ENCODE measurements around the gene ANKS1A.

ANKS1A gene

DNA sequence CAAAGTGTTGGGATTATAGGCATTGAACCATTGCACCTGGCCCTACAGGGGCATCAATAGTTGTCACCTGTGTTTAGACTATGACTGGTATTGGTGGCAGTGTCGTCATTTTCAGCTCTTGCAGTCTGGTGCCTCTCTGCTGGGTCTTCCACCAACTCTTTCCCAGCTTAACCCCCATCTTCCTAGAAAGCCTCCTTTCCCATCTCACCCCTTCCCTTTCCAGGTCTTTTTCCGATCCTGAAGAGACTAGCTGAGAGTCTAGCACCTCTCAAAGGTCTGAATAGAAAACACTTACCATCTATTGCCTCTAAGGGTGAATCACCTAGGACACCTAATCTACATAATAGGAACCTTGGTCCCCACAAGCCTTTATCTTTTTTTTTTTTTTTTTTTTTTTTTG lies 181.1 kb downstream of the ANKS1A start:
- no peak for DNase-seq (ENCODE audit: low spot score)

DNA sequence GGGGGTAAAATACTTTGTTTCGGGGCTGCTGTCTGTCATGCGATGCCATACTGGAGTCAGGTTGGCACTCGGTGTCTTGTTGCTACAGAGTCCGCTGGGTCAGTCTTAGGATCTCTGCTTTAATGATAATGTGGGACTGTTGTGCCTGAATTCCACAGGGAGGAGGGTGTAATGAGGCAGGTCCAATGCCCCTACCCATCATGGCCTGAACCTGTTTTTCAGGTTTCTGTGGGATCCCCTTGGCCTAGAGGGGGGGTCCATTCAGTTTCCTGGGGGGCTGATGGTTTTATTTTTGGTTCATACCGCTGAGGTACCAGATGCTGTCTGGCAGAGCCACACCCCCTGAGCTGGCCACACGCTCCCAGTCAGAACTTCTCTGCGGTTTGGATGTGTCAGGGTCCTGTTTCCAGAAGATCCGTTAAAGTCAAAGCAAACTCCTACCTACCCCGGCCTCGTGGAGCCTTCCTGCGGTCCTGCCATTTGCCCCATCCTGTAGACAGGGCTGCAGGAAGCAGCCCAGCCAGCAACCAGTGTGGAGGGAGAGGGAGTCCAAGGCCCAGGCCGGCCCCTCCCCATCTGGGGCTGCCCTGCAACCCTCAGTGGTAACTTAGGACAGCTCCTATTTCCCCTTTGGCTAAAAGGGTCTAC lies 182.4 kb downstream of the ANKS1A start:
- no peak for DNase-seq (ENCODE audit: low spot score)

DNA sequence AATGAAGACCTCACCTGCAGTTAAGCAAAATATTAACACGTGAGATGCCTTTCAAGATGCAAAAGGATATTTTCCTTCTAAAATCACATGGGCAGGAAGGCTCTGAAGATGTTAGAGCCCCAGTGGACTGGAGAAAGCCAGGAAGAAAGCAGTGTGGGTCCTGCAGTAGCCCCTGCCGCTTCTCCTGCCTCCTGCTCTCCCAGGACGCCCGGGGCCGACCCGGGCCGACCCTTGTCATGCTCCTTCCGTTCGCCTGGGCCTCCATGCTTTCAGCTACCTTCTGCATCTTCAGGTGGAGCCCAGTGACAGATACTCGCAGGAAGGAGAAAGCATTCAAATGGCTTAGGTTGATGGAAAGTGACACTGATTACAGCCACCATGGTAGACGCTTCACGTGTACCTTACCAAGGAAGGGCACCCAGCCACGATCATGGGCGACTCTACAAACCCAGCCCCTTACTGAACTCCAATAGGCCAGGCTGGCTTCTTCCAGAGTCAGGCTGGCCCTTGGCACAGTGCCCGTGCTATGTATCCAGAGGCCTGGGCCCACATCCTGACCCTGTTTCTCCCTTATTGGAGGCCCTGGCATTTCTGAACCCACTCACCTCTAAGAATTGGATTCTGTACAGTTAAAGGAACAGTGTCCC lies 183.1 kb downstream of the ANKS1A start:
- DNase-seq (ENCODE audit: low spot score): no peak

DNA sequence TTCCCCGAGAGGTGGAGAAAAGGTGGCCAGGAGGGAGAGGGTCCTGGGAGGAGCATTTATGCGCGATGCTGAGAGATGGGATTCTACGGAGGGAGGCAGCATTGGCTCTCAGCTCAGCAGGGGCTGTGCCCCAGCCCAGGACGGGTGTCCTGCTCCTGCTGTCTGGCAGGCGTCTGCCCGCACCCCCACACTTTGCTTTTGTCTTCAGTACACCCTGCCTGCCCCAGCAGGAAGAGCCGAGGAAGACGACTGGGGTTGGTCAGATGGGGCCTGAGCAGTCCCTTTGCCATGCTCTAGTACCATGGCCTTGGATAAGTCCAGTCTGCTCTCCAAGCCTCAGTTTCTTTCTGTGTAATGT lies 183.6 kb downstream of the ANKS1A start:
- no peak for DNase-seq (ENCODE audit: low spot score)

DNA sequence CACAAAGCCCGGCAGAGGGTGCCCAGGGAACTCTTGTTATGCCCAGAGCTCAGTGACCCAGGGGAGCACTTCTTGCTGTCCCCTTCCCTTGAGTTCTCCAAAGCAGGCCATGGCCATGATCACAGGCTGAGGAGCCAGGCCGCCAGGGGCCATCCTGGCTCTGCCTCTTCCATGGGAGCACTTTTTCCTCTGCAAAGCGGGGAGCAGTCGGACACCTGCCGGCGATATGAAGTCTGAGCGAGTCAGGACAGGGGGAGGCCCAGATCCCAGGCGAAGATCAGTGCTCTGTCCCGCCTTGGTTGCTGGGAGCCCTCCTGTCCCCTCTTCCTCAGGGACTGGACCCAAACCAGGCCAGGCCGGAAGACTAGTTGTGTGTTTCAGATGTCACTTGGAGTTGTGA lies 184.2 kb downstream of the ANKS1A start:
- no peak for DNase-seq (ENCODE audit: low spot score)

DNA sequence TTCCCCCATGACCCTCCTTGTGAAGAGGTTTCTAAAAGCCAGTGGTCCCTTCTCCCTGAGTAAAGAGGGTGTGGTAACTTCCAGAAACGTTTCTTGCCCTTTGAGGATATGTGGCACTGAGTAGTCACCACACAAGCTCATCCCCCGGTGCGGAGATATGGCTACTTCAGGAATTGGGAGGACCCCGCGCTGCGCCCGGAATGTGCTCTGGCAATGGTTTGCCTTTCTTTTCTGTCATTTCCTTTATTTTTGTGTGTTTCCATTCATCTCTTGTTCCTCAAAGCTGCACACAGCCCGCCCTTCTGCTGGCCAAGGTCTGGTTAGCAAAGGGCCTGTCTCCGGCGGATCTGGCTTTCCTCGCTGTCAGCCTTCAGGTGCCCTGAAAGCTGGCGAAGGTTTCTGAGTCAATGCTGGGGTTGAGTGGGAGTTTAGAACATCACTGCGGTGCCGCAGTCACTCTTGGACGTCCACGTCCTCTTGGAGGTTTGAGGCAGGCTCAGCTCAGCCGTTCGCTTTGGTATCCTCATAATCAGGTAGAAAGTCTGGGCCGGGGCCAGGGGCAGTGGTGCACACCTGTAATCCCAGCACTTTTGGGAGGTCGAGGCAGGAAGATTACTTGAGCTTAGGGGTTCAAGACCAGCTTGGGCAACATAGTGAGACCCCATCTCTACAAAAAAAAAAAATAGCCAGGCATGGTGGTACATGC lies 184.9 kb downstream of the ANKS1A start:
- DNase-seq (ENCODE audit: low spot score): no peak

DNA sequence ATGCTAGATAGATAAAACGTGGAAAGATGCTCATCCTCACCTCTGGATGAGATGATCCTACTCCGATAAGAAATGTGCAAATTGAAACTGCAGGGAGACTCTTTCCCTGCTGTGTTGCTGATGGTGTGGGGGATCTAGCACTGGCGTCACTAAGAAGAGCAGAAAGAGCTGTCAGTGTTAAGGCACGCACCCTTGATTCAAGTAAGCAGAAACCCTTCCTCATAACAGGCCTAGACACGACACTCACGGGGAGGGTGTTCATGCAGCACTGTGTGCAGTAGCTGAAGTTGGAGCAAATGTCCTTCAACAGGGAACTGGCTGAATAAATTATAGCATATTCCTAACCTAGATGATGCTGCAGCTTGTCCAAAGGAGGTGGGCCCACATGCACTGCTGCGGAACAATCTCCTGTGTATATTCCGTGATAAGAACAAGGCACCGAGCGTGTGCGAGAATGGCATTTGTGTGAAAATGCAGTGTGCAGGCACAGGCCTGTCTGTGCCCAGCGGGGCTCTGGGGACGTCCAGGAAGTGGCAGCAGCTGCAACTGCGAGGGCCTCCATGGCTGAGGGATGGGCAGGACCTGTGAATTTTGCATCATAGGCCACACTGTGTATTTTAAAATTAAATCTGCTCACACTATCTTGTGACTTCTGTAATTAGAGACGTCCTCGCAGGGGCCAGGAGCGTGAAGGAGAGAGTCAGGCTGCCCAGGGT lies 188.1 kb downstream of the ANKS1A start:
- no peak for DNase-seq (ENCODE audit: low spot score)

DNA sequence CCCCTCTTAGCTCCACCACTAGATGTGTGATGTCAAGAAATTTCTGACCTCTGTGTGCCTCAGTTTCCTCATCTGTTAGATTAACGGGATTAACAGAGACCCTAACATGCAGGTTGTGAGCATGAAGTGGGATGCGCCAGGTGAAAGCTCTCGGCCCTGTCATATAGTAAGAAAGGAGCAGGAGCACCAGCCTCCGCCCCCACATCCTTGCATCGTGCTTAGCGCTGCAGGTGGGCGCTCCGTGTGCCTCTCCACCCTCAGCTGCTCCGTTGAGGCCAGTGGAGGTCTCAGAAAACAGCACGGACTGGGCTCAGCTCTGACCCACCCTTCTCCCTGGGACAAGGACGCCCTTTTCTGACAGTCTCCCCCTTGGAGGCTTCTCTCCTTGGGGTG lies 188.7 kb downstream of the ANKS1A start:
- DNase-seq (ENCODE audit: low spot score): no peak

DNA sequence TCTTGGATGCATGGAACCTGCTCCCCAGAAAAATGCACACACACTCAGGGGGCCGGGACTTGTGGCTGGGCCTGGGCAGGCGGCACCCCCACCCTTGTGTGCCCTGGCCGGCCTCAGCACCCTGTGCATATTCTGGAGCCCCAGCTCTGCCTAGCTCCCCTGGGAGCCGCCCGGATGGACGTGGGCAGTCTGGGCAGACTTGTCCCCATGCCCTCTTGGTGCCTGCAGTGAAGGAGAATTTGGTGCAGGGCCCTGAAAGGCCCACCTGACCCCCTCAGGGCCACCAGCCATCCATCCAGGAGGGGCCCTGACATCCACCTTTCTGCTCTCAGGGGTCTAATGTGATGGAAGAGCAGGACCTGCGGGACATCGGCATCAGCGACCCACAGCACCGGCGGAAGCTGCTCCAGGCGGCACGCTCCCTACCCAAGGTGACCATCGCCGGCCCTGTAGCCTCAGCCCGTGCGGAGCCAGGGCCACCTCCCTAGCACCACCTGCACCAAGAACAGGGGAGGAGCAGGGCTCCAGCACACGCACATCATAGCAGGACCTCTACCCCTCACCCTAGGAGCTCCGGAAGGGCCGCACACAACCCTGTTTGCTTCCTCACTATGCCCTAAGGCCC lies 189.3 kb downstream of the ANKS1A start:
- no peak for DNase-seq (ENCODE audit: low spot score)

DNA sequence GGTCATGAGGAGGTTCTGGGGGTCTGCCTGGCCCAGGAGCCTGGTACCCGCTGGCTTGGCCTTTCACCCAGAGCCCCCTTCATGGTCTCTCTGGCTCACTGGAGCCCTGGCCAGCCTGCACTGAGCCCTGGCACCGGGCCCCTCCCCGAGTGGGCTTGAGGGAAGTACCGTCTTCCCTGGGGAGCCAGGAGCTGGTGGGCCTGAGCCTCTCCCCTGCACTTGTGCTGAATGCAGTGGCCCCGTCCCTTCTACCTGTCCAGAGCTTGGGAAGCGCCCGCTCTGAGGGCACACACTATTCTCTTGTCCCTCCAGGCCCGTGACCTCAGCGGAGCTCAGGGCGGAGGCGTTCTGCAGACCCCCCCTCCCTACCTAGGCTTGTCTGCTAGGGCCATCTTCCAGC lies 189.8 kb downstream of the ANKS1A start:
- no peak for DNase-seq (ENCODE audit: low spot score)

DNA sequence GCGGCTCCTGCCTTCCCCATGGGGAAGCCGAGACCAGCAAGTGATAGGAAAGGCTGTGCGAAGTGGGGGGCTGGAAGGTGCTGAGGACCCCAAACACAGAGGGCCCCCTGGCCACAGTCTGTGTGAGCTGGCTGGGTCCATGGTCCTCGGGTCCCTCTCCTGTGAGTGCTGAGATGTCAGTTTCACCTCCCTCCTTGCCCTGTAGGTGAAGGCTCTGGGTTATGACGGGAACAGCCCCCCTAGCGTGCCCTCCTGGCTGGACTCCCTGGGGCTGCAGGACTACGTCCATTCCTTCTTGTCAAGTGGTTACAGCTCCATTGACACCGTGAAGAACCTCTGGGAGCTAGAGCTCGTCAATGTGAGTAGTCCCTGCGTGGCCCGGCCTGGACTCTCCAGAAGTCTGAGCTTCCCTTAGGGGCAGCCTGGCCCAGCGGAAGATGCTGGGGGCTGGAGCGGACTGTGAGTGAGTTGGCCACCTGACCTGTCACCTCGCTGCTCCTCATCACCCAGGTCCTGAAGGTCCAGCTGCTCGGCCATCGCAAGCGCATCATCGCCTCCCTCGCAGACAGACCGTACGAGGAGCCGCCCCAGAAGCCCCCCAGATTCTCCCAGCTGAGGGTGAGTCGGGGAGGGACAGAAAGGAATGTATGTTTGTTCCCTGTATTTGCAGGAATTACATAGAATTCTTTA lies 190.4 kb downstream of the ANKS1A start:
- DNase-seq (ENCODE audit: low spot score): no peak

DNA sequence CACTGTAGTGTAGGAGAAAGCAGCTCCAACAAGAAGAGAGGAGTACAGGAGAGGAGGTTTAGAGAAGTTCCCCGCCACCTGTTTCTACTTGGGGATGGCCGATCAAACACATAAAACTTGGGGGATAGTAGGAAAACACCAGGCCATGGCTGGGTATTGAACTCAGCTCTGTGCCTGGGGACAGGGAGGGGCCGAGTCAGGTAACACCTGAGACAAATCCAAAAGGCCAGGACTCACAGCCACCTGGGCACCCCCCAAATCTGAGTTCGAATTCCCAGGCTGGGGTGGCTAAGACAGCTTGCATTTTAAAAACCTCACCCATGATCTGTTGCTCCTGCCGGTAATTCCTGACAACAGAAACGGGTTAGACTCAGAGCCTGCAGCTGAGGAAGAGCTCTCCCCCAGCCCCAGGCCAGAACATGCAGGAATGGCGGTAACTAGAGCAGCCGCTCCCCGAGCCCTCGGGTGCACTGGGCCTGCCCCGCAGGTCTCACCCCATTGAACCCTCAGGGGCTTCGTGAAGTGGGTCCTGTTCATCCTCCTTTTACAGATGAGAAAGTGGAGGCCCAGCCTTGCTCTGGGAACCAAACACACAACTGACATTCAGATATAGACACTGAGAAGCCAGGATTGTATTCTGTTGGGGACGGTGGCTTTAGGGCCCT lies 191.1 kb downstream of the ANKS1A start:
- no peak for DNase-seq (ENCODE audit: low spot score)

DNA sequence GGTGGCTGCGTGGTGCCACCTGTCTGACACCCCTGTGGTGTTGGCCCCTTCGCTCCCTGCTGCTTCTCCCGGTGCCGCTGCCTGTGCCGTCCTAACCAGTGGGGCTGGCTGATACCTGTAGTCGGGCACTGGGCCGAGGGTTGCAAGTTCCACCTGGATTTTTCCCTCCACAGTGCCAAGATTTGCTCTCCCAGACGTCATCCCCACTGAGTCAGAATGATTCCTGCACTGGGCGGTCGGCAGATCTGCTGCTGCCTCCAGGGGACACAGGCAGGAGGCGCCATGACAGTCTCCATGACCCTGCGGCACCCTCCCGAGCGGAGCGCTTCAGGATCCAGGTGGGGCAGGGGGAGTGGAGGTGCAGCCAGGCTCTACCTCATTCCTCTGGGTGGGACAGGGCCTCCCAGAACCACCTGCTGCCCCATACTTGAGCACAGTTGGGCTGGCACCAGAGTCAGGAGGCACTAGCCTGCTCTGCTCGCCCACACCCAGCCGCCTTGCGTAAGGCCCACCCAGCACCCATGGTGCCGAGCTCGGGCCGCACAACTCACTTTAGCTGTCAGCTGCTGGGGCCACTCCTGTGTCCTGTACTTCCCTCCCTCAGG lies 191.9 kb downstream of the ANKS1A start:
- no peak for DNase-seq (ENCODE audit: low spot score)

DNA sequence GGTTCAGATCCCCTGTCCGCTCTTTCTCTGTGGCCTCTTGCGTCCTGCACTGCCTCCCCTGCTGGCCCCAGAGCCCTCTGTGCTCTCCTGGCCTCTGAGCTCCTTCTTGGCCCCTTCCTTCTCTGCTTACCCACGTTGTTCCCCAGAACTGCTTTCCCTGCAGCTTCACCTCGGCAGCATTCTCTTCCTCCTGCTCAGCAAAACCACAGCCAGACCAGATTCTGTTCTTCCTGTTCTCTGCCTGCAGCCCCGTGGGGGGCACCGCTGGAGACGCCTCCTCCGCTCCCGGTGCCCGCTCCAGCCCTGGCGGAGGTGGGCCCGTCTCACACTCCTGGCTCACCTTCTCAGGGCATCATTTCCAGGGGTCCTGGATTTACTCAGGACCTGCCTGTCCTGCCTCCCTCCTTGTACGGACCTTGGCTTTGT lies 192.4 kb downstream of the ANKS1A start:
- DNase-seq (ENCODE audit: low spot score): no peak

DNA sequence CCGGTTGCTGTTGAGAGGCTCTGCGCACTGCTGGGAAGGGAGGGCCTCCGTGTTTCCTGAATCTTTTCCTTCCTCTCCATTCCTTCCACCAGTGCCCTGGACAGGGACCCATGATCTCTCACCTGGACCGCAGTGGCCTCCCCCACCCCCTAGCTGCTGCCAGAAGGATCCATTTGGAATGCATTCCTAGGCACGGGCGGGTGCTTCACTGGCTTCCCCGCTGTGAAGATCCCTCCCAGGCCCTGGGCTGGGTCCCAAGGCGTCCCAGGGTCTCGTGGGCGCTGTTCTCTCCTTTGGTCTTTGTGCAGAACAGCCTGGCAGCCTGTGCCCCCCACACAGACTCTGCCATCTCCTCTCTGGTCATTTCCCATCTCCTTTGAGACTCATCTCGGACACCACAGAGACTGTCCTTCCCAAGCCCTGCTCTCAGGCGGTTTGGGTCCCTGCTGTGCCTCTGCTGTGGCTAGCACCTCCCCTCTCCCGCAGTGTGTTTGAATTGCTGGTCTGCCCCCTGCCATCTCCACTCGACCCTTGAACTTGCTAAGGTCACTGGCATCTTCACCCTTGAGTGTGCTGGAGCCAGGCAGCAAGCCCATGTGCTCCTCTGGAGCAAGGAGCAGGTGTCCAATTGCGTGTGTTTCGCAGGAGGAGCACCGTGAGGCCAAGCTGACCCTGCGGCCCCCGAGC lies 193.1 kb downstream of the ANKS1A start:
- DNase-seq (ENCODE audit: low spot score): no peak

DNA sequence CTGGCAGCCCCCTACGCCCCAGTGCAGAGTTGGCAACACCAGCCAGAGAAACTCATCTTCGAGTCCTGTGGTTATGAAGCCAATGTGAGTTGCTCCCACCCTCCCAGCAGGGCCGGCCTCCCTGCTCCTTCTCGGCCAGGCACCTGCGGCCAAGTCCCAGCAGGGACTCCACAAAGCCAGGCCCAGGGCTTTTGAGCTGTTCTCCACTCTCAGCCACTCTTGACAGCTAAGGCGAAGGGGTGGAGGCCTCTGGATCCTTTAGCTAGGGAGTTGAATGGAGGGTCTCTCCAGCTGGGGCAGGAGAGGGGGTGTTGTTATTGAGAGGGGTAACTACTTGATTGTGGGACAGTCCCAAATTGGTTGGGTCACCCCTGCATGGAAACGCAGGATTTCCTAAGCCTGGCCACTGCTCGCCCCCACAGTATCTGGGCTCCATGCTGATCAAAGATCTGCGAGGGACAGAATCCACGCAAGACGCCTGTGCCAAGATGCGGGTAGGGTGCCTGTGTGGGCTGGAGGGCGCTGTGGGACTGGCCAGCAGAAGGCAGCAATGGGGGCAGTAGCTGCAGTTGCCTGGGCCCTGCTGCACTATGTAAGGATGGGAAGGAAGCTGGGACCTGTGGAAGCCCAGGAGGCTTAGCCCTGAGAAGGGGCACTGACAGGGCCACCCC lies 193.8 kb downstream of the ANKS1A start:
- DNase-seq (ENCODE audit: low spot score): no peak

DNA sequence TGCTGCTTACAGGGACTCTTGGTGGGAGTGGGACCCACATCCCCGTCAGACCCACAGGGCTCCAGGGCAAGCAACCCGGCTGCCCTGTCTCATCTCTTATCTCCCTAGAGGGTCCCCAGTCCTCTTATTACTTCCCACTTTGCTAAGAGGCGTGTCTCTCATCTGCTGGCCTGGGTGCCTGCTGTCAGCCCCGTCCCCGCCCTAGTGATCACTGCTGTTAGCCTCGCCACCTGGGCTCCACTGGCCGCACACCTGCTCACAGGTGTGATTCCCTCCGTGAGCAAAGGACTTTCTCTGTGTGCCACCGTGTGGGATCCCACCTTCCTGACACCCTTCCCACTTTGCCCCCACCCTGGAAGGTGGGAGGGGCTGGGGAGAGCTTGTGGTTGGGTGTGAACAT lies 194.5 kb downstream of the ANKS1A start:
- DNase-seq (ENCODE audit: low spot score): no peak

DNA sequence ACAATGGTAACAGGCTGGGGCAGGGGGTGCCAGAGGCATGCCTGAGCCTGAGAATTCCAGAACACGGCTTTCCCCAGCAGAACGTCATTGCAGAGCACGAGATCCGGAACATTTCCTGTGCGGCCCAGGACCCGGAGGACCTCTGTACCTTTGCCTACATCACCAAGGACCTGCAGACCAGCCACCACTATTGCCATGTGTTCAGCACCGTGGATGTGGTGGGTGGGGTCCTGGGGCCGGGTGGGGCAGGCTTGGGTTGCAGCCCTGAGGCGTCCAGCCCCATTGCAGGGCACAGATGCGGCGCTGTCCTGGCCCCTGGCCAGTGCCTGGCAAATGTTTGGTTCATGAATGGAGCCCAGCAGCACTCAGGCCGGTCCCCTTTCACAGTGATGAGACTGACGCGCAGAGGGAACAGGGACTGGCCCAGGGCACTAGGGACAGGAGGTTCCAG lies 195.0 kb downstream of the ANKS1A start:
- no peak for DNase-seq (ENCODE audit: low spot score)

DNA sequence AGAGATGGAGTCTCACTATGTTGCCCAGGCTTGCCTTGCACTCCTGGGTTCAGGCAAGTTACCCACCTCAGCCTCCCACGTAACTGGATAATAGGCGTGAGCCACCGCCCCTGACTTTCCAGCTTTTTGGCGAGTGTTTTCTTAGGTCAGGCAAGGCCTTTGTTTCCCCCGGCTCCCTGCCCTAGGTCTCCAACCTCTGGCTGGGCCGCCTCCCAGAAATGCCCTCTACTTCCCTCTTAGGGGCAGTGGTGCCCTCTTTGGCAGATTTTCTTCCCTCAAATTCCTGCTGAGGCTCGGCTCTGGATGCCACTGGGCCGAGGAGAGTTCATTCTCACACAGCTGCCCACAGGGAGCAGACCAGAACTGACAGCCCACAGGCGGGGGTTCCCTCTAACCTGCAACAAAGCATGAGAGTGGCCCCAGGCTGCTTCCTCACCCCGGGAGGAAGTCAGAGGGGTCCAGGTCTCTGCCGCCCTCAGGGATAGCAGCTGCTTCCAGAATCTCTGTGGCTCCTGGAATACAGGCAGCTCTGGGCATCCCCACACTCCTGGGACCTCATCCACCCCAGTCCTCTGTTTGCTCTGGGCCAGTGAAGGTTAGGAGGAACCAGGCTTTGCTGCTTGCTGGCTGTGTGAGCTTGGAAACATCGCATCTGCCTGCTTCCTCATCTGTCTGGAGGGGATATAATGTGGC lies 195.6 kb downstream of the ANKS1A start:
- DNase-seq (ENCODE audit: low spot score): no peak
